Central memory CD8-positive, alpha-beta T cell (primary cell): ENCODE data around the gene APRT.

ENCODE experiments used
- ATAC-seq: fragments of 150-1000 bp; cut with Tn5 transposase; replicated peaks from 2 replicates; pipeline ENCODE4 v1.10.0; 2022; ENCODE audit warnings: mild to moderate bottlenecking, moderate FRiP score, moderate number of reproducible peaks; ENCODE audit not compliant: poor library complexity, severe bottlenecking; ENCODE audit errors: extremely low read depth
- DNase-seq, 2 donors: peaks; one replicate each; pipeline ENCODE4 v3.0.0; 2021; ENCODE audit warnings: low spot score in 2 of 2
- H3K27ac Mint-ChIP-seq: one replicate; pipeline ENCODE4 v1.8.0; 2022; ENCODE audit warnings: low read depth, mild to moderate bottlenecking, moderate library complexity, mixed read lengths
- H3K27me3 Mint-ChIP-seq: one replicate; pipeline ENCODE4 v1.8.0; 2022; ENCODE audit warnings: mixed read lengths
- H3K36me3 Mint-ChIP-seq: one replicate; pipeline ENCODE4 v1.8.0; 2022; ENCODE audit warnings: mild to moderate bottlenecking, moderate library complexity, mixed read lengths; ENCODE audit not compliant: insufficient read depth
- H3K4me1 Mint-ChIP-seq: one replicate; pipeline ENCODE4 v1.8.0; 2022; ENCODE audit warnings: mixed read lengths
- H3K4me3 Mint-ChIP-seq: one replicate; pipeline ENCODE4 v1.8.0; 2022; ENCODE audit warnings: mild to moderate bottlenecking, moderate library complexity, mixed read lengths
- H3K9me3 Mint-ChIP-seq: one replicate; pipeline ENCODE4 v1.8.0; 2022; ENCODE audit warnings: mixed read lengths

Gene APRT

DNA sequence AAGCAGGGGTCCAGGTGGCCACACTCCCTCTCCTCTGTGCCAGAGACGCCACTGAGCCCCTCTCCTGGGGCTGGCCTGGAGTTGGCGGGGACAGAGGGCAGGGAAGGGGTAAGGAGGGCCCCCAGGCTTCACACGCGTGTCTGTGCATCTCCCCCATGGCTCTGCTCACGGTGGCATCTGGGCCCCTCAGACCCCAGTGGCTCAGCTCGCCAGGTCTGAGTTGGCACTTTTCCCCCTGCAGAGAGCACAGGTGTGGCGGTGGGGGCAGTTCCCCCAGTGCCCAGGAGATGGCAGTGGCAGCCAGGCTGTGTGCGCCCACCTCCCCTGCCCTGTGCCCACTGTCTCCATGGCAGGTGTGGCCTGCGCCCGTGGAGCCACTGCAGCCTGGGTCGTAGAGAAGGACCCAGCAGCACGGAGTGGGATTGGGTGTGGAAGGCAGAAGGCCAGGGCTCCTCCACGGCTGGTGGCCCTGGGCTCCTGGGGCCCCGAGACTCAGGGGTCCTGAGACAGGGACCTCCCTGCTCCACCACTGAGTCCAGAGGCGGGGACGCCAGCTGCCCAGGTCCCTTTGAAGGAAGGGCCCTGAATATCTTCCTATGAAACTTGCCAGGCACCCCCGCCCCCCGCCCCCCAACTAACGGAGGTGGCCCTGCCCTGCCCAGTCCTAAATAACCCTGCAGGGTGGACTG, 4.3 kb upstream of the APRT start:
- no peaks in the 10 kb centered on the region for H3K27me3 Mint-ChIP-seq

GRCh38 chr16:88815227-88815626, 3.5 kb upstream of the APRT start:
- H3K4me1 Mint-ChIP-seq, result peaks cover 14% of the 10 kb centered on the region
- no peak overlapping the region for H3K4me3 Mint-ChIP-seq
- peaks cover 11% of the 10 kb centered on the region for H3K36me3 Mint-ChIP-seq
- ATAC-seq (no peak), DNase-seq (no peak)
- no peaks in the 10 kb centered on the region for H3K9me3 Mint-ChIP-seq
- H3K27me3 Mint-ChIP-seq, result no peaks in the 10 kb centered on the region
- H3K27ac Mint-ChIP-seq, result no peak overlapping the region

More for the DNA sequence above, 4.3 kb upstream of the APRT start:
- ATAC-seq, result no peak
- H3K9me3 Mint-ChIP-seq, result no peaks in the 10 kb centered on the region
- H3K27ac Mint-ChIP-seq, result no peak overlapping the region
- peaks cover 10% of the 10 kb centered on the region for H3K4me1 Mint-ChIP-seq
- H3K4me3 Mint-ChIP-seq, result no peak overlapping the region
- H3K36me3 Mint-ChIP-seq, result peaks cover 11% of the 10 kb centered on the region
- DNase-seq, result peak; percentile 30 to 41

DNA sequence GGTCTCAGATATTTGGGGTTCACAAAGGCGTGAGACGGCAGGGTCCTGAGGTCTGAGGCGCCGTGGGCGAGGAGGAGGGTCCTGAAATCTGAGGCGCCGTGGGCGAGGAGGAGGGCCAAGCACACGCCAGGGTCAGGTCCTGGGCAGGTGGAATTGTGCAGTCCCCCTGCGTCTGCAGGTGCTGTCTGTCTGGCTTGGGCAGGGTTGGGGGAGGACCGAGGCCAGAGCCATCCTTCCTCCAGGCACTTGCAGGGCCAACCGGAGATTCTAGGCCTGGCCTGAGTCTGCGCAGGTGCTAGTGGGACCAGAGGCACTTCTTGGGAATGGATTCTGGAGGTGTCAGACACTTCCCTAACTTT, 2.4 kb upstream of the APRT start:
- no peak for ATAC-seq
- no peak for DNase-seq
- Mint-ChIP-seq H3K4me1 (peaks cover 18% of the 10 kb centered on the region), H3K27ac (no peak overlapping the region), H3K9me3 (no peaks in the 10 kb centered on the region), H3K4me3 (no peak overlapping the region), H3K27me3 (no peaks in the 10 kb centered on the region), H3K36me3 (peaks cover 15% of the 10 kb centered on the region)

DNA sequence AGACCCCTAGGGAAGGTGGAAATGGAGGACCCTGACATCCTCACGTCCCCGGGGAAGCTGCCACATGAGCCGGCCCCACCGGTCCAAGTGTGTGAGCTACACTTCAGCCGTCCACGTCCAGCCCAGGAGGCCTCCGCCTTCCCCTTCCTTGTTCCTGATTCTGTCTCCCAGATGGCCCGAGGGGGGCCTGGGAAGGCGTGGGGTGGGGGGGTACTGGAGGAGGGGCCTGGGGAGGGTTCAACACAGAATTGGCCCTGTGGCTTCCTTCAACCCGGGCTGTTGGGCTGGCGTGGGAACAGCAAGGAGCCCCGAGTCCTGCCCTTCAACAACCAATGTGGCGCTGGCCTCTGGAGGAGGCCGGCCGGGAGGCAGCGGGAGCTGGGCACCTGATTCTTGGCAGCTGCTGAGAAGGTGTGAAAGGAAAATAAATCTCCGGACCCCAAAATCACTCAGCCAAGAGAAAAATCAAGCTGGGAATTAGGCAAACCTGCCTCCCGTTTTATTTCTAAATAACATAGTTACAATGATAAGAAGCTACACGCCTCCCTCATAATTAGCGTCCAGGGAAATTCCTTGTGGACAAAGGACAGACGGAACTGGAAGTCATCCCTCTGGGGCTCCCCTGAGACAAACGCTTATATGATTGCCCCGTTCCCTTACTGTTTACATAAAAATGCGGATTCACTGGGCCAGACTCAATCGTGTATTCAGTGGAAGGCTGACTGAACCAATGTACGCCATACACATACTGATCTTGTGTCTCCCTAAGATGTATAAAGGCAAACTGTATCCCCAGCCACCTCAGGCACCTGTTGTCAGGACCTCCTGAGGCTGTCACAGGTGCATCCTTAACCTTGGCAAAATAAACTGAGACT, 1.8 kb upstream of the APRT start:
- DNase-seq (no peak), ATAC-seq (no peak)
- Mint-ChIP-seq H3K9me3 (no peaks in the 10 kb centered on the region), H3K27me3 (no peaks in the 10 kb centered on the region), H3K36me3 (peaks cover 14% of the 10 kb centered on the region), H3K4me1 (peaks cover 18% of the 10 kb centered on the region), H3K27ac (no peak overlapping the region), H3K4me3 (peak overlapping the region; percentile 88)

DNA sequence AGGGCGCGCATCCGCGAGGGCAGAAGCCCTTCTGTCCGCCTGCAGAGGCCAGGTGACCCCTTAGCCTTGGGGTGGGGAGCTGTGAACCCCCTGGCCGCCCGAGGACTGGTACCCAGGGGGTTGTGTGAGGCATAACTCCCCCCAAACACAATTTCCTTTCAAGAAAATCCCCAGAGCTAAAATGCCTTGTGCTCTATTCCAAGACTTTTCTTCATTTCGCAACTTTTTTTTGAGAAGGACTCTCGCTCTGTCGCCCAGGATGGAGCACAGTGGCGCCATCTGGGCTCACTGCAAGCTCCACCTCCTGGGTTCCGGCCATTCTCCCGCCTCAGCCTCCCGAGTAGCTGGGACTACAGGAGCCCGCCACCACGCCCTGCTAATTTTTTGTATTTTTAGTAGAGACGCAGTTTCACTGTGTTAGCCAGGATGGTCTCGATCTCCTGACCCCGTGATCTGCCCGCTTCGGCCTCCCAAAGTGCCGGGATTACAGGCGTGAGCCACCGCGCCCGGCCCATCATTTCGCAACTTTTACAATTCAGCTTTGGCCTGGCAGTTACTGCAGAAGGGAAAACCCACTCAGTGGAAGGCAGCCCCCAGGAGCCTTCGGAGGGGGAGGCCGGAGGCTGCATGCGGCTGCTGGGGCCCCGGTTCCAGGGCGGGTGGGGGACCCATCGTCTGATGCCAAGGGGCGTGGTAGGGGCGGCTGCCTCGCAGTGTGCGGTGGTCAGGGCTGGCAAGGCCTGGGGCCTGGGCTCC, 963 bp upstream of the APRT start:
- DNase-seq (no peak), ATAC-seq (no peak)
- peak overlapping the region; percentile 89 for H3K27ac Mint-ChIP-seq
- H3K4me3 Mint-ChIP-seq, result peak overlapping the region; percentile 88
- no peaks in the 10 kb centered on the region for H3K9me3 Mint-ChIP-seq
- H3K36me3 Mint-ChIP-seq, result peaks cover 15% of the 10 kb centered on the region
- peaks cover 18% of the 10 kb centered on the region for H3K4me1 Mint-ChIP-seq
- no peaks in the 10 kb centered on the region for H3K27me3 Mint-ChIP-seq

DNA sequence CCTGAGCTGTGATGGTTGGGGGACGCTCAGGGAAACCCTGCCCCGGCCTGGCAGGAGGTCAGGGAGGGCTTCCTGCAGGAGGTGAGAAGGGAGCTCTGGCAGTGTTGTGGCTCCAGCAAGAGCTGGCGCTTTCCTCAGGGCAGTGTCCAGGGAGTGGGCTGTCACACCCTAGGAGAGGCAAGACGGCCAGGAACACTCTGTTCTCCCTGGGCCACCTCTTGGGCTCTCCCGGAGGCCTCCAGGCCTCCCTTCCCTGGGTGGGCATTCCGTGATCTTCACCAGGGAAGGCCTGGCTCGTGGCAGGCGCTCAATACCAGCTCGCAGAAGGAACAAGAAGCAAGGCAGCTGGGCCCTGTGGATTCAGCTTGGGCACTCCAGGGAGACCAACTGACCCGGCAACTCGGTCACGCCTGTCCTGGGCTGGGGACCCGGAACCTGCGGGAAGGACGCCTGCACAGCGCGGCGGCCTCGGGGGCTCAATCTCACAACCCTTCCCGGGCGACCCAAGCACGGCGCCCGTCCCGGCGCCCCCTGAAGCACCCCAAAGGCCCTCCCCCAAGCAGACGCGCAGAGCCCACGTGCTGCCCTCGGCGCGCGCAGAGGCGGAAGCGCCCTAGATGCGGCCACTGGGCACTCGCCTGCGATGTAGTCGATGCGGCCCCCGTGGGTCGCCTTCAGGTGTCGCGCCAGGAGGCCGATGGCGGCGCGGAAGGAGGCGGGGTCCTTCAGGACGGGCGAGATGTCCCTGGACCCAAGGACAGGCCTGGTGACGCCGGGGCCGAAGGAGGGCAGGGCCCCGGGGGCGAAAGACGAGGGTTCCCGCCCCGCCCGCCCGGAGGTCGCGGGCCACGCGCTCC, 588 bp downstream of the APRT start:
- Mint-ChIP-seq H3K27me3 (no peaks in the 10 kb centered on the region), H3K27ac (peak overlapping the region; percentile 89), H3K4me3 (peak overlapping the region; percentile 88), H3K4me1 (peaks cover 18% of the 10 kb centered on the region), H3K36me3 (peaks cover 15% of the 10 kb centered on the region), H3K9me3 (no peaks in the 10 kb centered on the region)
- ATAC-seq (peak; percentile 61), DNase-seq (peak; percentile 40 to 41)

GRCh38 chr16:88810166-88810911, 1.4 kb downstream of the APRT start:
- no peak for ATAC-seq
- peak overlapping the region; percentile 88 for H3K4me3 Mint-ChIP-seq

DNA sequence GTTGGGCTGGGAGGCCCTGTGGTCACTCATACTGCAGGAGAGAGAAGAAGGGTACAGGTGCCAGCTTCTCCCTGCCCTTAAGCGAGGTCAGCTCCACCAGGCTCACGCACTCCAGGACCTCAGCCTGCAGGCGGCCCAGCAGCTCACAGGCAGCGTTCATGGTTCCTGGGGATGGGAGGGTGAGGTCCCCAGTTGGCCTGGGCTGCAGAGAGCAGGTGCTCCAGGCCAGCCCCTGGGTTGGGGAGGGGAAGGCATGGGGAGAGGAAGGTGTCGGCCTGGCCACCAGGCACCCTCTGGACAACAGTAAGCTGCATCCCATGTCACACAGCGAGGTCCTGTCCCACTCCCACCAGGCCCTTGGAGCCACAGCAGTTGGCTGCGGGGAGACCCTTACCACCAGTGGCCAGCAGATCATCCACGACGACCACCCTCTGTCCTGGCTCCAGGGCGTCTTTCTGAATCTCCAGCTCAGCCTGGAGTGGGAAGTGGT, 2.0 kb downstream of the APRT start:
- Mint-ChIP-seq H3K27ac (no peak overlapping the region), H3K36me3 (peaks cover 15% of the 10 kb centered on the region), H3K9me3 (no peaks in the 10 kb centered on the region), H3K27me3 (no peaks in the 10 kb centered on the region), H3K4me3 (peak overlapping the region; percentile 20), H3K4me1 (peaks cover 18% of the 10 kb centered on the region)
- no peak for ATAC-seq
- DNase-seq, result no peak

More at GRCh38 chr16:88810166-88810911, 1.4 kb downstream of the APRT start:
- H3K27me3 Mint-ChIP-seq, result no peaks in the 10 kb centered on the region
- no peak for DNase-seq
- peaks cover 18% of the 10 kb centered on the region for H3K4me1 Mint-ChIP-seq
- no peaks in the 10 kb centered on the region for H3K9me3 Mint-ChIP-seq
- H3K27ac Mint-ChIP-seq, result peak overlapping the region; percentile 89
- H3K36me3 Mint-ChIP-seq, result peaks cover 15% of the 10 kb centered on the region

DNA sequence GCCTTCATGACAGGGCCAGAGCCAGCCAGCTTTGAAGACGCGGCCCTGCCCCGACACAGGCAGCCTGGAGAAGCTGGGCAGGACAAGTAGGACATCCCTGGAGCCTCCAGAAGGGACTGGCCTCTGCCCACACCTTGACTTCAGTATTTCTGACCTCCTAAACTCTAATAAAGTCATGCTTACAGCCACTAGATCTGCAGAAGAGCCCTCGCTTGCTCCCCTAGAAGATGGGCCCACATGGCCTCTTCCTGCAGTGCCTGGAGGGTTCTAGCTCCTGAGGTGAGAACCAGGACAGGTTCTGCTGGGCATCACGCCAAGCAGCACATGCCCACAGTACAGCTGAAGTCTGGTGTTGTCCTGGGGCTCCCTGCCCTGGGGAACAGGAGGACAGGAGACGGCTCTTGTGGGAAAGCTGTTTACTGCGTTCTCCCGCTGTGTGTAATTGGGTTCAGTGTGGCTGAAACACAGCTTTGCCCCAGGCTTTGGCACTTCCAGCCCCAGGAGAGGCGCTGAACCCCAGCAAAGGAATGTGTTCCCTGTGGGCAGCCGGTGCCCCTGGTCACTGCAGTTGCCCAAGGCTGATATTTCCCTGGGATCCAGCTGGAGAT, 2.6 kb downstream of the APRT start:
- Mint-ChIP-seq H3K36me3 (peaks cover 15% of the 10 kb centered on the region), H3K4me3 (peak overlapping the region; percentile 20), H3K27me3 (no peaks in the 10 kb centered on the region), H3K27ac (no peak overlapping the region), H3K9me3 (no peaks in the 10 kb centered on the region), H3K4me1 (peaks cover 18% of the 10 kb centered on the region)
- DNase-seq (no peak), ATAC-seq (no peak)

GRCh38 chr16:88807626-88808453, 3.9 kb downstream of the APRT start:
- no peak overlapping the region for H3K27ac Mint-ChIP-seq
- peaks cover 18% of the 10 kb centered on the region for H3K4me1 Mint-ChIP-seq
- H3K27me3 Mint-ChIP-seq, result no peaks in the 10 kb centered on the region
- H3K4me3 Mint-ChIP-seq, result no peak overlapping the region
- H3K9me3 Mint-ChIP-seq, result no peaks in the 10 kb centered on the region
- peaks cover 25% of the 10 kb centered on the region for H3K36me3 Mint-ChIP-seq
- no peak for ATAC-seq
- DNase-seq, result no peak
